H54 (cell line): Measurements from ENCODE around the gene CEBPG.

Source experiments
- DNase-seq: peaks from one replicate; pipeline ENCODE4 v3.0.0; 2011; ENCODE audit warnings: low spot score, mixed read lengths; ENCODE audit not compliant: insufficient read length
- FAIRE-seq: peaks from 3 replicates; lab custom pipeline; 2011; peaks lifted over from hg19 to GRCh38; lab: Jason Lieb, UNC
- POLR2A ChIP-seq: IDR thresholded peaks from 2 replicates; pipeline ENCODE4 v1.6.1; 2011; ENCODE audit warnings: low read depth, mild to moderate bottlenecking, low read length

Gene CEBPG

DNA sequence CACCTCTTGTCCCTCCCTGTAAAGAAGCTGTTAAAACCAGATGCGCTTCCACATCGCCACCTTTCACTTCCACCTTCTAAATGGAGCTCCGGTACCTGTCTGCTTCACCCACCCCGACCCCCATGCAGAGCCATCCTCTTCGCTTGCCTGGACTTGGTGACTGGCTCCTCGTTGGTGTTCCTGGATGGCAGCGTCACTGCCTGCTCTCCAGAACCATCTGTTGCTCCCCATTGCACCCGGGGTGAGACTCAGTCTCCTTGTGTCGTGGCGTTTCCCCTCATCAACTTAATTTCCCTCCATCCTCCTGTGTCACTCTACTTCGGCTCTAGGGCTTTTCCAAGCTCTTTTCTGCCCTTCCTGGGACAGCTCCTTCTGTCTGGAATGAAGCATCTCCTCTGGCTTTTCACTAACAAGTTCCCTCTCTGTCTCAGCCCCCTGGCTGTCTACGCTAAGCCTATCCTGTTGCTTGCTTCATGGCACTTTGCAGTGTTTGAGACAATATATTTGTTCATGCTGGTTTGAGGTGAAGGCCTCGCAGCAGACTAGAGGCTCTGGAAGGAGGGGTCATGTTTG lies 10.3 kb downstream of the CEBPG start:
- TF ChIP-seq POLR2A: no peak
- no peak for DNase-seq
- FAIRE-seq: no peak

DNA sequence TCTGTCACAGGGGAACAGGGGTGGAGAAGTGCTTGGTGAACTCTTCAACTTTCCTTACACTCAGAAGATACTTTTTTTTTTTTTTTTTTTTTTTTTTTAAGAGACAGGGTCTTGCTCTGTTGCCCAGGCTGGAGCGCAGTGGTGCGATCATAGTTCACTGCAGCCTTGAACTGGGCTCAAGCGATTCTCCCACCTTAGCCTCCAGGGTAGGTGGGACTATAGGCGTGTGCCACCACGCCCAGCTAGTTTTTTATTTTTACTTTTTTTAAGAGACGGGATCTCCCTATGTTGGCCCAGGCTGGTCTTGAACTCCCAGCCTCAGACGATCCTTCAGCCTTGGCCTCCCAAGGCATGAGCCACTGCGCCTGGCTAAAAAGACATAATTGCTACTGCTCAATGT lies 11.5 kb downstream of the CEBPG start:
- no peak for TF ChIP-seq POLR2A
- FAIRE-seq (no peak), DNase-seq (no peak)

- FAIRE-seq (no peak), DNase-seq (no peak)
- TF ChIP-seq POLR2A: no peak
These were observed 12.4 kb downstream of the CEBPG start for GRCh38 chr19:33385956-33386355.

- TF ChIP-seq POLR2A: no peak
- DNase-seq: no peak
- FAIRE-seq: no peak
These were observed 12.9 kb downstream of the CEBPG start for GRCh38 chr19:33386361-33386858.

GRCh38 chr19:33387351-33388230 lies 14.1 kb downstream of the CEBPG start:
- TF ChIP-seq POLR2A: no peak
- DNase-seq (no peak), FAIRE-seq (no peak)

DNA sequence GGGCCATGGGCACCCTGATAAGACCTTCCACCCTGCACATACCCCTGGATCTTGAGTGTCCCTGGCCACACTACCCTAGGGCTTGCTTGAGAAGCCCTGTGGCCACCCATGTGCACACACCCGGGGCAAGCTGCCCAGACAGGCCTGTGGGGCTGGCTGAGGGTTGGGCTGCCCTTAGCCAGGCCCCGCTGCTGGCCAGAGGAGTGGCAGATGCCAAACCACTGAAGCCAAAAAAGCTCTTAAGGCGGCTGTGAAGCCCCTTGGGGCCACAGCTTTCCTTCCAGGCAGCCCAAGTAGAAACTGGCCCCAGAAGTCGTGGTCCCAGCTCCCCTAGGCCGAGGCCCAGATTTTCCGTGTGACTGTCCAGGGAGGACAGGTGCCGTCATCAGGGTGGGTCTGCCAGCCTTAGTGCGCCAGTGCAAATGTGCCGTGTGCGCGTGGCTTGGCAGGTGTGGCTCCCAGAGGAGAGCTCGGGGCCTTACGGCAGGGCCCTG lies 14.8 kb downstream of the CEBPG start:
- FAIRE-seq (no peak), DNase-seq (no peak)
- no peak for TF ChIP-seq POLR2A

- no peak for TF ChIP-seq POLR2A
- DNase-seq: no peak
- no peak for FAIRE-seq
These were observed 15.4 kb downstream of the CEBPG start for GRCh38 chr19:33388725-33389420.

- TF ChIP-seq POLR2A: no peak
- DNase-seq (no peak), FAIRE-seq (no peak)
These were observed 16.1 kb downstream of the CEBPG start for GRCh38 chr19:33389421-33390100.

GRCh38 chr19:33390101-33390907 lies 16.8 kb downstream of the CEBPG start:
- no peak for FAIRE-seq
- no peak for TF ChIP-seq POLR2A
- no peak for DNase-seq

DNA sequence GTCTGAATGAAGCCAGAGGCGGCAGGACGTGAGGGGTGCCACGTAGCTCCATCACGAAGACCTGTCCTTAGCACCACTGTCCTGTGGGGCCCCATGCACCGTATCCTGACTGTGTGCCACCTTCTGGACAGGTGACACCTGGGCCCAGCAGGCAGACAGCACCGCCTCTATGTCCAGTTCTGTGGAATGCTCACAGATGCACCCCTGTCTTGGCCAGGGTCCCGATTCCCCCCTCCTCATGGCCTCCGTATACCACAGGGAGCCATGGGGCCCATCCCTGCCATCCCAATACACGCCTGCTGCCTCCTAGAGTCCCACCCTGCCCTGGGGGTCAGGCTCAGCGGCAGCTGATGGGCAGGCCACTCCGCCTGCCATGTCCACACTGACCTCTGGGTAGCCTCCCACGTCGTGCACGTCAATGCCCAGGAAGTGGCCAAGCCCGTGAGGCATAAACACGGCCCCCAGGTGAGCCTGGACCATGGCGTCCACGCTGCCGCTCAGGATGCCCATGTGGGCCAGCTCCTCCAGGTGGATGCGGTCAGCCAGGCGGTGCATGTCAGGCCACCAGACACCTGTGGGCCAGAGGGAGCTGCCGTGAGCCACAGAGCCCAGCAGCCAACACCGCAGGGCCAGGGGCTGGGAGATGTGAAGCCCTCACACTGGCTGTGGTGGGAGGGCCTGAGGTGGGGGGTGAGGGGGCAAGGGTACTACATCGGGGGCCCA lies 17.6 kb downstream of the CEBPG start:
- DNase-seq (no peak), FAIRE-seq (no peak)
- no peak for TF ChIP-seq POLR2A

- DNase-seq (no peak), FAIRE-seq (no peak)
- no peak for TF ChIP-seq POLR2A
These were observed 18.2 kb downstream of the CEBPG start for GRCh38 chr19:33391631-33392249.
